HK-2 (cell line): ENCODE data around the gene SCAF4.
A peak's percentile ranks its signal among the peaks of the same experiment; 100 is the strongest.
"Not testable (repeated sequence)": the region's sequence is repeated elsewhere in the genome, so short reads cannot be mapped to it uniquely, and the experiment has no call there.

Experiments used
- DNase-seq: peaks from one replicate; pipeline ENCODE4 v3.0.0-alpha.2; 2018; ENCODE audit not compliant: unreplicated experiment

SCAF4 gene, protein sequence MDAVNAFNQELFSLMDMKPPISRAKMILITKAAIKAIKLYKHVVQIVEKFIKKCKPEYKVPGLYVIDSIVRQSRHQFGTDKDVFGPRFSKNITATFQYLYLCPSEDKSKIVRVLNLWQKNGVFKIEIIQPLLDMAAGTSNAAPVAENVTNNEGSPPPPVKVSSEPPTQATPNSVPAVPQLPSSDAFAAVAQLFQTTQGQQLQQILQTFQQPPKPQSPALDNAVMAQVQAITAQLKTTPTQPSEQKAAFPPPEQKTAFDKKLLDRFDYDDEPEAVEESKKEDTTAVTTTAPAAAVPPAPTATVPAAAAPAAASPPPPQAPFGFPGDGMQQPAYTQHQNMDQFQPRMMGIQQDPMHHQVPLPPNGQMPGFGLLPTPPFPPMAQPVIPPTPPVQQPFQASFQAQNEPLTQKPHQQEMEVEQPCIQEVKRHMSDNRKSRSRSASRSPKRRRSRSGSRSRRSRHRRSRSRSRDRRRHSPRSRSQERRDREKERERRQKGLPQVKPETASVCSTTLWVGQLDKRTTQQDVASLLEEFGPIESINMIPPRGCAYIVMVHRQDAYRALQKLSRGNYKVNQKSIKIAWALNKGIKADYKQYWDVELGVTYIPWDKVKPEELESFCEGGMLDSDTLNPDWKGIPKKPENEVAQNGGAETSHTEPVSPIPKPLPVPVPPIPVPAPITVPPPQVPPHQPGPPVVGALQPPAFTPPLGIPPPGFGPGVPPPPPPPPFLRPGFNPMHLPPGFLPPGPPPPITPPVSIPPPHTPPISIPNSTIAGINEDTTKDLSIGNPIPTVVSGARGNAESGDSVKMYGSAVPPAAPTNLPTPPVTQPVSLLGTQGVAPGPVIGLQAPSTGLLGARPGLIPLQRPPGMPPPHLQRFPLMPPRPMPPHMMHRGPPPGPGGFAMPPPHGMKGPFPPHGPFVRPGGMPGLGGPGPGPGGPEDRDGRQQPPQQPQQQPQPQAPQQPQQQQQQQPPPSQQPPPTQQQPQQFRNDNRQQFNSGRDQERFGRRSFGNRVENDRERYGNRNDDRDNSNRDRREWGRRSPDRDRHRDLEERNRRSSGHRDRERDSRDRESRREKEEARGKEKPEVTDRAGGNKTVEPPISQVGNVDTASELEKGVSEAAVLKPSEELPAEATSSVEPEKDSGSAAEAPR

DNA sequence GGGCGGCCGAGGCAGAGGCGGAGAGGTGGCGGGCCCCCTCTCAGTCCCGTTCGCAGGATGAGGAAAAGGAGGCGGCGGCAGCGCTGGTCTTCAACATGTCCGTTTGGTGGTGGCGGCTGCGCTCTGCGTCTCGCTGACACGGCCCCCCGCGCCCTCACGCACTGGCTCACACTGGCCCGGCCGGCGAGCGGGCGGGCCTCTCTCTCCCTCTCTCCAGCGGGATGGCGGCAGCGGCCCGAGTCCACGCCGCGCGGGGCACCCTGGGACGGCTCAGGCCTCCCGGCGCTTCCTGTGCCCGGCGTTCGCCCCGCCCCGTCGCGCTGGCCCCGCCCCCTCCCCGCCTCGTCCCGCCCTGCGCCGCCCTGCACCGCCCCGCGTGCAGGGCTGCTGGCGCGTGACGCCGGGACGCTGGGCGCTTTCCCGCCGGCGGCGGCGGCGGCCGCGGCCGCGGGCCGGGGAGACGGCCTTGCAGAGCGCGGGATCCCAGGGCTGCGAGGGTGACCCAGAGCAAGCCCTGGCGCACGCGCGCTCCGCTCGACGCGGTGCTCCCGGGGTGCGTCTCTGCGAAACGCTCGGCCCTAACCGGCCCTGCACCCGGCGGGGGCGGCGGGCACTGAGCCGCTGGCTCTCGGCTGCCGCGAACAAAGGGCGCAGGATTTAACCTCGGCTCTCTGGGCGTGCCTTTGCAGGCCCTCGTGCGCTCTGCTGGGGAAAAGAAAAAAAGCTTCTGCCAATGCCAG lies at the start of gene SCAF4:
Gene SCAF4, minus strand, starts transcription at position 262 of the 740 bp plus-strand sequence. CDS start 426 bp downstream, outside the sequence.
- peak; percentile 87 for DNase-seq

GRCh38 chr21:31780944-31781343 lies 49.0 kb upstream of the SCAF4 start:
- DNase-seq, result no peak

DNA sequence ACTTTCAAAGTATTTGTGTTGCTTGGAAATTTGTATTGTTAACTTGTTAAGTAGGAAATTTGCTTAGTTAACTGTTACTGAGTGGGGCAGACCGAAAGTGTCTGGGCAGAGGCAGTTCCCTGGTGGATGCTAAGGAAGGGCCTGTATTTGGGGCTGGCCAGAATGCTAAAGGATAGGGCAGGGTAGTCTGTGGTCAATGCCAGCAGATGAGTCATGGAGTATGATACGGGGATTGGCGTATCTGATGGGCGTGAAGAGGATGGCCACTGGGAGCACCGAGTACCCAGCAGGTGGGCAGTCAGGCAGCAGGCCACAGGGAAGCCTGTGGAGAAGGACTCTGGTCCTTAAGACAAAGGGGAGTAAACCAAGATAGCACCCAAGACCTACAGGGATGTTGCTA lies 46.6 kb upstream of the SCAF4 start:
- DNase-seq, result no peak

- DNase-seq, result no peak
Measured at GRCh38 chr21:31777857-31778256, 45.9 kb upstream of the SCAF4 start.

- no peak for DNase-seq
Measured at GRCh38 chr21:31774031-31774430, 42.1 kb upstream of the SCAF4 start.

DNA sequence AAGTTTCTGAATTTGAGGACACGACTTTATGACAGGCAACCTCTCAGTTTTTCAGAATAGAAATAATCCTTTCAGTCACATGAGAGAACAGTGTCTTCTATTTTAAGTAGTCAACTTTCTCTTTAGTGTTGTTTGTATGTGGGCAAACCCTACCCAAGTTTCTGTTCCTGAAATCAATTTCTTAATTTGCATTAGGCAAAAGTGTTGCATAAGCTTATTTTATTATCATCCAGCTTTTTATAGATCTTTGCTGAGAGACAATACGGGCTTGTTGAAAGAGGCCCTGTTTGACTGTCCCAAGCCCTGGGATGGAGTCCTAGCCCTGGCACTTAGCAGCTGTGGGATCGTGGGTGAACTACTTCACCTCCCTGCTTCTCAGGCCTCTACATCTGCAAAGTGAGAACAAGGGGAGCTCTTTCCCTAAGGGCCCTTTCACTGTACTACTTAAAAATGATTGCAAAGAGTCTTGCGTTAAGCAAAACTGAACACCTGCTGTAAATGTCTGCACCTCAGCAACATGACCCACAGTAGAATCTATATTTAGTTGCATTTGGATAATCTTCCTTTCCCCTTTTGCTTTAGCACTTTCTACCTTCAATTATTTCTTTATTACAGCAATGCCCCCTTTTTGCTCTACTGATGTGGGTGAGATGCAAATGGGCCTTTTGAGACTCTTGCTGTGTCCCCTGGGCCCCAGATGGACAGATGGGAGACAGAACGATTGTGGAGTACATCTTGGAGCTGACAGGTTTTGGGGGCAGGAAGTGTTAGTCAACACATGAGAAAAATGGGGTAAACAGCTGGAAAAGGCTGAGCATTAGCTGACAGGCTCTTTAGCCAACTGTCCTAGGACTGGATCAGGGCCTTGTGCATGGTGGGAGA lies 41.0 kb upstream of the SCAF4 start:
- DNase-seq, result no peak

DNA sequence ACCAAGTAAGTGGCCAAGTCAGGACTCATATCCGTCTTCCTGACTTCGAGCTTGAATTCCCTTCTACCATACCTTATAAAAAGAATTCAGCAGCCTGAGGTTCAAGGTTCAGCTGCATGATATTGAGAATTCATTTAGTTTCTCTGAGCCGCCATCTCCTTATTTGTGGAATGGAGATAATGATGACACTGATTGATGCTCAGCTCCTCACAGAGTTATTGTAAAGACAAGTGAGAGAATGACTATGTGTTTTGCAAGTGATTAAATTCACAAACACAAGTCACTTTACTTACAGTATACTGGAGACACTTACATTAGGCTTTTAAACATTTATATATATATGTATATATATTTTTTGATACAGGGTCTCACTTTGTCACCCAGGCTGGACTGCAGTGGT lies 39.8 kb upstream of the SCAF4 start:
- DNase-seq, result no peak

DNA sequence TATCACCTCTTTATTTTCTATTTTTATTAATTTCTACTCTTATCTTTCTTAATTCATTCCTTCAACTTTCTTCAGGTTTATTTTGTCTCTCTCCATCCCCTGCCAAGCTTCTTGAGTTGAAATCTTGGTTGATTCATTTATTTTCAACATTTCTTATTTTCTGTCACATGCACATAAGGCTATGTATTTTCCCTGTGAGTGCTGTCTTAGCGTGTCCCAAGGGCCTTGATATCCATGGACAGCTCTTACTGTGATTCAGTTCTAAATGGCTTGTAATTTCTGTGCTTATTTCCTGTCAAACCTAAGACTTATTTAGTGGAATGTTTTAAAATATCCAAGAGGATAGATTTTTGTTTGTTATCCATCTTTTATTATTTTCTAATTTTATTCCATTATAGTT lies 36.8 kb upstream of the SCAF4 start:
- DNase-seq, result no peak

- no peak for DNase-seq
Measured at GRCh38 chr21:31766899-31767298, 35.0 kb upstream of the SCAF4 start.

GRCh38 chr21:31765850-31766249 lies 33.9 kb upstream of the SCAF4 start:
- DNase-seq, result not testable (repeated sequence)

- DNase-seq, result no peak
Measured at GRCh38 chr21:31760931-31761330, 29.0 kb upstream of the SCAF4 start.

- DNase-seq, result no peak
Measured at GRCh38 chr21:31756787-31757186, 24.9 kb upstream of the SCAF4 start.

DNA sequence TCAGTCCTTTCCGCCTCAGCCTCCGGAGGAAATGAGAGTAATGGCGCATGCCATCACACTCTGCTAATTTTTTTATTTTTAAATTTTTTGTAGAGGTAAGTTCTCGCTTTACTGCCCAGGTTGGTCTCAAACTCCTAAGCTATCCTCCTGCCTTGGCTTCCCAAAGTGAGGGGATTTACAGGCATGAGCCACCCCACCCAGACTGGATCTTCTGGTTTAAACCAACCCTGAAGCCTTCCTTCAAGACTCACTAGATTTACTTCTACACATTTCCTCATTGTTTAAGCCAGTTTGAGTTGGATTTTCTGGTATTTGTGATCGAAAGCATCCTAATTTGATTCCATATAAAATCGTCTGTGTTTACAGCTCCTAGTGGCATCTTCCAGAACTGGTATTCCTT lies 23.1 kb upstream of the SCAF4 start:
- no peak for DNase-seq

DNA sequence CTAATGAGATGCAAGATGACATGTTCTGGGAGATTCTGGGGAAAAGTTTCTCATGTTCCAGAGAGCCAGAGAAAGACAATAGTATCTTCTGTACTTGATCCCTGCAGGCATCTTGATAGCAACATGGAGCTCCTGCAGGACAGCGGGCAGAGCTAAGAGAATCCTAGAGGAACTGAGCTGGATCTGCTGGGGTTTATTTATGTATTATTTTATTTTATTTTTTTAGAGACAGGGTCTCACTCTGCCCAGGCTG lies 22.7 kb upstream of the SCAF4 start:
- no peak for DNase-seq

DNA sequence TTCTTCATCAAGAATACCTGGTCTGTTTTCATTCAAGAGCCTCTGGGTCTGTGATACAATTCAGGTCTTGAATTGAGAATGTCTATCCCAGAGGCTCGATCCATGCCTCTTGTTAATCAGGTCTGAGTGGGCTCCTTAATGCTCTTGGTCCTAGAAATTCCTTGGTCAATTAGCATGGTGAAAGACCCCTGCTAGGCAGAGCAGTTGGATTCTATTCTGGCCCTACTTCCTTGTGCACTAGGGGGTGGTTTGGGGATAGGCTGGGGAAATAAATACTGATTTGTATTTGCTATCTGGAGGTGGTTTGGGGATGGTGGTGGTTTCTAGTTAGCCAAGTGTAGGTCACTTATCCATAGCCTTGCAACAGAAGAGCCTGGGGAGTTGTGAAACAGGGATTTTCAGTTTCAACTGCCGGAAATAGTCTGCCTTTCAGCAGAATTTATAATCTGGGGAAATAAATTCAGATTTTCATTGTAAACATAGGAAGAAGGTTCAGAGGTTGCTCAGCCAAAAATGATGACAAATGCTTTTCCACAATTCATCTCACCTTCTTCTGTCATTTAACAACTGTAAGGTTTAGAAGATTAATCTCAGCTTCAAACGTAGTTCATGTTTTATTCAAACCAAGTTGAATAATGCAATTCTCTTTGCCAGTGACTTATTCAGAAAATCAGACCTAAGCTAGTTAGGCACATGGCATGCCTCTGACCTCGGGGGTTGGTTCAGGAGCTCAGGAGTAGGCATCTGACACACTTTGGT lies 22.2 kb upstream of the SCAF4 start:
- DNase-seq, result no peak

DNA sequence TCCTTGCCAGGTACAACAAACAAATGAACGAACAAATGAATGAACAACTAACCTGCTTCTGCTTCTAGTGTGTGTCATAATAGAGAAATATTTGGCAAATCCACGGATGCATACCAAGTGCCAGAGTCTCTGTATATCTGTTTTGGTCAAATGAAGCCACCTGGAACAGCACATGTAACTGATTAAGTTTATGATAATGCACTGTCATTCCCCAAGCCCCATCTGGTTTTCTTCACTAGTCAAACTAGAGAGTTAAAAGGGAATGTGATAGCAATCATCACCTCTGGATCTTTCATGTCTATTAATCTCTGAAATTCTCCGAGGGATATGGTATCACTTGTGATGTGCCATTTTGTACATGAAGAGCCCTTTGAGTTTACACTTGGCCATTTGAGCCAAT lies 21.0 kb upstream of the SCAF4 start:
- DNase-seq, result no peak

GRCh38 chr21:31752352-31752751 lies 20.4 kb upstream of the SCAF4 start:
- no peak for DNase-seq

DNA sequence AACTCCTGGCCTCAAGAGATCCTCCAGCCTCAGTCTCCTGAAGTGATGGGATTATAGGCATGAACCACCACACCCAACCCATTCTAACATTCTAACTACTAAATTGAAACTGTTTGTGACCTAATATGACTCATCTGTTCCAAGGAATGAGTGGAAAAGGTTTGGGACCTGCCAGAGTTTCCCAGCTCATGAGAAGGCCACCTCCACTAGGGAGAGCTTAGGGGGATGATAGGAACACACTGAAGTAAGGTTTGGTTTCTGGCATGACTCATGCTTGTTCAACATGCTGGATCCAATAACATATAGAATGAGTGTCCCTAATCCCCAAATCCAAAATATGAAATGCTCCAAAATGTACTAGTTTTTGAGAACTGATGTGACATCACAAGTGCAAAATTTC lies 18.9 kb upstream of the SCAF4 start:
- no peak for DNase-seq

DNA sequence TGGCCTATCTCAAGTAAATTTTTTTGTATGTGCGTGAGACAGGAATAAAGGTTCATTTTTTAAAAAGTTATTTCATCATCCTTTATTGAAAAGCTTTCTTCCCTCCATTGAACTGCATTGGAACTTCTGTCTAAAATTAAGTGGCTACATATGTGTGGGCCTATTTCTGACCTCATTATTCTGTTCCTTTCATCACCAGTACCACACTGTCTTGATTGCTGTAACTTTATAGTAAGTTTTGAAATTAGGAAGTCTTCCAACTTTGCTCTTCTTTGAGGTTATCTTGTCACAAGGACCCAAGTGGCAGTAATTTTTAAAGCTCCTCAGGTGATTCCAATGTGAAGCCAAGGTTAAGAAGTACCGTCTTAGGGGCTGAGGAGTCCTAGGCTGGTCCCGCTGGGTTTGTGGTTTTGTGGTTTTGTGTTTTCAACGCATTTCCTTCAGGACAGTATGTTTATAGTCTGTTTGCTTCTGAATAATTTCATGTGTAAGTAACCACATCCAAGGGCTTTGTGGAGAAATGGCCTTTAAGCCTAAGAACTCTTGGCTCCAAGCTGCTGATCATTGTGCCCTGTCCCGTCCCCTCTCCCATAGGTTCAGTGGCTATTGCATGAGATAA lies 12.4 kb upstream of the SCAF4 start:
- DNase-seq, result no peak

- no peak for DNase-seq
Measured at GRCh38 chr21:31743712-31744111, 11.8 kb upstream of the SCAF4 start.
